KG1 (cell line): Measurements from ENCODE around the gene UTS2B.

ENCODE experiments used
- DNase-seq: peaks from one replicate; lab custom pipeline; 2025; lab: John Stamatoyannopoulos, UW

The UTS2B gene

GRCh38 chr3:191352014-191352413 is 21.7 kb upstream of the UTS2B start:
- no peak for DNase-seq

DNA sequence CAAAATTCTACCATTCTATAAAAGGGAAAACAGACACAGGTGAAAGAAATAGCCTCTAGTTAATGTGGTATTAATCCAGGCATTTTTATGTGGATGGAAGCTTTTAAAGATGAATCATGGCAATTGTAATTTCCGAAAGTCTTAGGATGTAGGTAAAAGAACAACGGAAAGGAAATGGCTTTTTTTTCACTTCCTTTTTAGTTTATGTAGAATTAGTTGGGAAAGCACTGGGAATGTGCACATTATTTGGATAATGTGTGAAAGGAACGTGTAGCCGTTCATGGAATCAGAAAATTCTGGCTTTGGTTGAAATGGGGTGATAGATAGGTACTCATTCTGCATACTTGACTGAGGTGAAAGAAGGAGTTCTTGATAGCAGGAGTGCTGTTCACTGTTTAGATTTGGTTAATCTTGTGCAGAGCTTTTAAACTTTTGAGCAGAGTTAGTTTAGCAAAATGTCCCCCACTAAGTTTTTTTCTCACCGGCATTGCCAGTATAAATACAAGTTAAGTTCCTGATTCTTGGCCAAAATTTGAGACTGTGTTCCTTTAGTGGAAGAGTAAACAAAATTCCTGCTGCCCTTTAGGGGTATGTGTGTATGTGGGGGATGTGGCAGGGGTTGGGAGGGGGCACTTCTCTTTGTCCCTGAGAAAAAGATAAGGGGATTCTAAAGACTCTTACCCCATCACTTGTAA is 20.2 kb upstream of the UTS2B start:
- DNase-seq = no peak

- no peak for DNase-seq
Observed at GRCh38 chr3:191348098-191348497, 17.8 kb upstream of the UTS2B start.

DNA sequence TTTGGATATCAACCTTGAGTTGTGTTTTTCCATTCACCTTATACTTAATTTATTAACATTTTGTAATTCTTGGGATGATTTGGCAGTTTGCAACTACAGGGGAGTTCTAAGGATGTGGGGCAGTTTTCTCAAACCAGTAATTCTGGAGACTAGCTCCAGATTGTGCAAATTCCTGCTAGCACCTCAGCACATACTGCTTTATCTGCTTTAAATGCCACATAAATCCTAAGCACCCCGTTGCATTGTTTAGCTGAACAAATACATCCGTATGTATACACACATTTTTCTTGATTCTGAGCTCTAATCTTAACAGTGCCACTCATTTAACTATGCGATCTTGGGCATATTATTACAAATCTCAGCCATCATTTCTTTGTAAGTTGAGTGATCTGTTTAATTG is 16.9 kb upstream of the UTS2B start:
- no peak for DNase-seq

DNA sequence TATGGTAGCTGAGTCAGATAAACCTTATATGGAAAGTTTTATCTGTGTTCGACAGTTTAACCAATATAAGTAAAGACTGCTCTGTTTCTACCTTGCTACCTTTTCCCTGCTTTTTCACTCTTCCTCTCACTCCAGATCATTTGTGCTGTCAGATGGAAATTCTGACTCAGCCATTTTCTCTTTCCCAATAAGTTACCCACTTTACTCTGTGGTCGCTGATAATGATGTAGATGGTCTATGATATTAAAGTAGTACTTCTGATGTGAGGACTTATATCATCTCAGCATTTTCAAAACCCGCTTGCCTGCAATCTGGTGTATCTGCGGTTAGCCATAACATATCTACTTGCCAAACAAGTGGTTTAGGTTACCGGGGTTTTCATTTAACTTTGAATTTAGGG is 15.0 kb upstream of the UTS2B start:
- no peak for DNase-seq

GRCh38 chr3:191343913-191344312 is 13.6 kb upstream of the UTS2B start:
- no peak for DNase-seq

DNA sequence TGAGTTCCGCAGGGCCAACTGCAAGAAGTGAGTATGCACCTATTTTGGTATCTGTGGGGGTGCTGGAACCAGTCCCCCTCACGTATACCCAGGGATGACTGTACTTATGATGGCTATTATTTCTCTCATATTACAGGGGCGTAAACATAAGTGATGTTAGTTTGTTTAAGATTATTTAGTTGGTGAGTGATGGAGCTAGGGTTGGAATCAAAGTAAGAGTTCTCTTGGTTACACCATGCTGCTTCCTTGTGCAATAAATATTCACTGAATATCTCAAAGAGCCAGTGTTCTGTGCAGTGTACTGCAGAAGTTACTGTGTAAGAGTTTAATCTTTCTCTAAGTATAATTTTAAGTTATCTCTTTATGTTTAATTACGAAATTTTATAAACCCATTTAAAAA is 12.8 kb upstream of the UTS2B start:
- no peak for DNase-seq

- no peak for DNase-seq
Observed at GRCh38 chr3:191342411-191342810, 12.1 kb upstream of the UTS2B start.

DNA sequence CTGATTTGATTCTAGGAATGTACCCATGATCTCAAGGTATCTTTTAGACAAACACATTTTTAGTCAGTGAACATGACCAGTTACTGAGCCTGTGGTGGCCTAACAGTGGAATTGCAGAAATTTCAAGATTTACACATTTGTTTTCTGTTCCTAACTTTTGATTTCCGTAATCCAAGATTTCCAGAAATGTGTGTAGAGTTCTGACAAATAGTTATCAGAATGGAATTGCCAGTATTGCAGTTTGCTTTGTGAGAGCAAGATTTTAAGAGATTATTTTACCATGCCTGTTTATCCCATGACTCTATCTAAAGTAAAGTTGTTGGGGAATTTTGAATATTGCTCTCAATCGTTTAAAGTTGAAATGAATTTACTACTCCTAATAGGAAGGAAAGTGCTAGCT is 11.7 kb upstream of the UTS2B start:
- no peak for DNase-seq

DNA sequence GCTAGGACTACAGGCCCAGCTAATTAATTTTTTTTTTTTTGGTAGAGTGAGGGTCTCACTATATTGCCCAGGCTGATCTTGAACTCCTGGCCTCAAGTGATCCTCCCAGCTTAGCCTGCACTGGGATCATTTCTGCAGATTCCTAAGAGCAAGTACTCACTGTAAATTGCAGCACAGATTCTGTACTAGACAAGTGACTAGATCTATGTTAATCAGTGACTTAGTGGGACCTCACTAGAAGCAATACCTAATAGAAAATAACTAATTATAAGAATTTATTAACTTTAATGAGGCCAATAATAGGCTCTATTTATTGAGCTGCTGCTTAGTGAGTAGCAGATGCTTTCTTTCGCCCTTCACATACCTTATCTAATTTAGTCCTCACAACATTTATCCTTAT is 10.6 kb upstream of the UTS2B start:
- DNase-seq = no peak

GRCh38 chr3:191340351-191340750 is 10.0 kb upstream of the UTS2B start:
- DNase-seq = no peak

DNA sequence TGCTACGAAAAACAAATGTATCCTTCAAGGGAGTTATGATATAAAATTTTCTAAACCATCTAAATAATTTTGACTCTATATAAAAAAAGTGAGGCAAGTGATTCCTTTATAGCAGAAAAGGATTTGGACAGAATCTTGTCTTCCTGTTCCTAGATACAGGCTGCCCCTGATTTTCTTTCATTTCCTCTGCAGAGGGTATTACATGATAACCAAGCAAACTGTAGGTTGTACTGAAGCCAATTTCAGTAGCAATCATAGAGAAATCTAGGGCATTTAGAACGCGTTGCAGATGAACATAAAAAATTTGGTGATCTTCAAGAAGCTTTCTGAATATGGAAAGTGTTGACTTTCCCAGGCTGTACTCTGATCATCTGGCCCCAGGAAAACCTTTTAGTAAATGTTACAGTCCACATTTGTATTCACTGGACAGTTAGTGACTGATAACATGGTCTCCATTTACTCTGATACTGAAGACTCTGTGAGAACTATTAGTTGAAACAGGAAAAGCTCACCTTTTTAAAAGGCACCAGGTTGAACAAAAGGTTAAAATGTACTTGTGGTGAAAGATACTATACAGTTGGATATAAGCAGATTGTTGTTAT is 9.1 kb upstream of the UTS2B start:
- DNase-seq = no peak

- DNase-seq = no peak
Observed at GRCh38 chr3:191338177-191338488, 7.8 kb upstream of the UTS2B start.

- DNase-seq = no peak
Observed at GRCh38 chr3:191336833-191337232, 6.5 kb upstream of the UTS2B start.

DNA sequence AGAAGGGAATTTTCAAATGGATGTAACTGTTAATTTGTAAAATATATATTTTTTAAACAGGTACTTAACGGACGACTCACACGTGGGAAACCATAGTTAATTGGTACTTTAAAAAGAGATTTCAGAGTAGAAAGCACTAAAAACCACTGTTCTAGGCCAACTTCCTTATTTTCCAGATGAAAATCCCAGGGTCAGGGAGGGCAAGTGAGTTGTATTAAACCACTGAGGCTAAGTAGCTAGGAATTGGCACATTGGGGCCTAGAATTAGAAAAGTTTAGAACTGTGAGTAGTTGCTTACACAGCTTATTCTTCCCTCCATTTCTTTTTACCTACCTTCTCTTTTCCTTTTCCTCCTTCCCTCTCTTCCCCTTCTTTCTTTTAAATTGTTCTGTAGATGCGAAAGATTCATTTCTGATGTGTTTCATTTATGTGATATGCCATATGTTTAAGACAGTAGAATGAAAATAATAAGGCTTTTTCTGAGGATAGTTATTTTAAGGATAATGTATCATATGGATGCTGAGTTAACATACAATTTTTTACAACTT is 4.1 kb upstream of the UTS2B start:
- no peak for DNase-seq

DNA sequence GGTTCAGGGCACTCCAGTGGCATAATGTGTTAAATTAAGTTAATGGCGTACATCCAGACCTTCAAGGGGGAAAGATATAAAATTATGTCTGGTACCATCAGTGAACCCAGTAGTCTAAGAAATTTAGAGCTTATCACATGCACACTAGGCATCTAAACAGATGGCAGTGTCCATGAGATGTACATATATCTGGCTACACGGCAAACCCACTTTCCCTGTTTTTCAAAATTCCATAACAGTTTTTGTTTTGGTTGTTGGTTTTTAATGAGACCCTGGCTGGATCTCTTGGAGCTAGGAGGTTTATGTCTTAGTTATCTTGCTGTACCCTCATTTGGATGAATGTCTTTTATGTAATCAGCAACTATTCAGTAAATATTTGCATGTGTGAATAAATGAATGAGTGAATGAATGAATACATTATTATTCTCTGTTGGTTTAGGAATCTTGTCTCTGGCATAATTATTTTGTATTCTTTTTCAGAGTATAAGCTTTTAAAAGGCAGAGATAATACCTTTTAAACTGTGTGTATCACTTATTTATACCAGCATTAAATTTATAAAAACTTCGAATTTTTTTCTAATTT is 3.1 kb upstream of the UTS2B start:
- DNase-seq = no peak

- DNase-seq = no peak
Observed at GRCh38 chr3:191331388-191331787, 1.1 kb upstream of the UTS2B start.

DNA sequence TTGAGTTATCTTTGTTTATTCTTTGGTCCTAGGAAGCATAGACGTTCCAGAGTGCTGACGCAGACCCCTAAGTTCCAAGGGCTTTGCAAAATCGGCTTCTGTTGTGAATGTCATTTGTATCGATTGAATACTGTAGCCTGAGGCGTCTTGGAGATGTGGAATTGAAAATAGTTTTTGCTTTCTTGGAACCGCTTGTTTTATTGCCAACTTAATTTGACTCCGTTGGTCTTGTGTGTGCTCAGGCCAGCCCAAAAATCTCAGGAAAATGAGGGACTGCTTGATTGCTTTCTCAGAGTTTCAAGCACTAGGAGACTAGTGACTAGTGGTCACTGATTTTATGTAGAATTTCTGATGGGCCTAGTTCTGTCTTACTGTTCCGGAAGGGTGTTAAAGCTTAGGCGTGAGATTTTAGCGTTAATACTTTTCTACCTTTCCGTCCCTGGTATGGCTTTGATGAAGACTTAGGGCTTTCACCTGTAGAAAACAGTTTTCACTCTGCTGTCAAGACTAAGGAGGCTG is 263 bp upstream of the UTS2B start:
- DNase-seq = no peak

DNA sequence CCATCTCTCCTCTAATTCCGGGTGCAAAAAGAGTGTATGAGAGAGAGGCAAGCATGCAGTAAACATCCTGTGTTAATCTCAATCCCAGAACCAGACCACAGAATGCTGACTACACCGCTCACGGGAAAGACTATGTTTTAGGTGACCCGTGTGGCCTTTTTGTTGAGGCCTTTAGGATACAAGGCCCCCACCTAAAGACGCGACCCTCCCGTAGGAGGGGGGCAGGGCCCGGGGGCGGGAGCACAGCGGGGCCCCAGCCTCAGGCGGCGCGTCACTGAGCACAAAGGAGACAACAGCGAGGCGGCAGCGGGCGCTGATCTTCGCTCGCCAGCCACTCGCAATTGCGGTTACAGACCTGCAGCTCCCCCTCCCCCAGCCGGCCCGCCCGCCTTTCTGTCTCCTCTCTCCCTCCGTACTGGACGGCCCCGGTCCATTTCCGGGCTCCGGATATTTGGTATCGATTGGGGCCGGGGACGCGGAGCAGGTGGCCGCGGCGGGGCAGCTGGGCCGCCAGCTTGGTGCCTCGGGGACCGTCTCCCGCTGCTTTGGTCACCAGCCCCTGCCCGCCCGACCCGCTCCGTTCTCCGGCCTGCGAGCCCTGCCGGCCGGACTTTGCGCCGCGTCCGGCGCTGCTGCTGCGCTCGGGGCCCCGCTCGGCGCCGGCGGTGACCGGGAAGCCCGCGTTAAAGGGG is 1.2 kb downstream of the UTS2B start, which contains the start of gene CCDC50:
Gene CCDC50 (plus strand): TSS at position 433 of the 692 bp plus-strand sequence. CDS start 281 bp downstream, outside the sequence.
- DNase-seq = peak; percentile 37

- DNase-seq = no peak
Observed at GRCh38 chr3:191328383-191328961, 1.9 kb downstream of the UTS2B start.

- no peak for DNase-seq
Observed at GRCh38 chr3:191327526-191327925, 2.8 kb downstream of the UTS2B start.

DNA sequence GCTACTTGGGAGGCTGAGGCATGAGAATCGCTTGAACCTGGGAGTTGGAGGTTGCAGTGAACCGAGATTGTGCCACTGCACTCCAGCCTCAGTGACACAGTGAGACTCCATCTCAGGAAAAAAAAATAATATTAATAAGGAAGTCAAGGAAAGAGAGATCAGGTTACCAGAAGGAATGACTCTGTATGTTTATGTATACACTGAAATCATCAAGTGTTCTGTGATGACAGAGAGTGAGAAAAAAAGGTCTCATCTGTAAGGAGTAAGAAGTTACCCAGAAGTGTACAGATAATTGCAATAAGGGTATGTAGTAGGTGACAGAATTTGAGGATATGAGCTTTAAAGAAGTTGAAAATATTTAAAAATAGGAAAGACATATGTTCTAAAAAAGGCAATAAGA is 5.4 kb downstream of the UTS2B start:
- no peak for DNase-seq
